ENCODE data around the gene PMF1. TPM values are rescaled to one million over a fixed set of nuclear protein-coding genes. Genes with fewer than 3 reads are reported as not detected.

PMF1 gene
- total RNA-seq, 2 donors from 2014 or later: 64.6 to 125 TPM

GRCh38 chr1:156241311-156241811, 28.6 kb downstream of the PMF1 start:
- Histone ChIP-seq H3K9me3 (no peaks in the 10 kb centered on the region), H3K4me1 (replicated peaks) (no peaks in the 10 kb centered on the region), H3K4me3 (no peak overlapping the region), H3K27me3 (replicated peaks; ENCODE audit: insufficient read depth) (no peaks in the 10 kb centered on the region), H3K27ac (no peak overlapping the region), H3K36me3 (peaks cover under 1 to 8% of the 10 kb centered on the region in 2 donors)
- no peak for TF ChIP-seq POLR2A (IDR thresholded peaks at IDR 0.05)
- TF ChIP-seq POLR2AphosphoS5 (IDR thresholded peaks at IDR 0.05): no peak
- TF ChIP-seq CTCF (IDR thresholded peaks at IDR 0.05): no peak
- intact Hi-C loops (cut with DNase I): no loop called here
- WGBS: 60% methylated on average over 15 of the region's 15 CpGs
- DNase-seq (ENCODE audit: low spot score): no peak

GRCh38 chr1:156241926-156242325, 29.1 kb downstream of the PMF1 start, which contains the start of gene BGLAP:
Gene BGLAP, plus strand, starts transcription at chr1:156242184. Its CDS starts 48 bp downstream, at chr1:156242232.
- TF ChIP-seq POLR2AphosphoS5 (IDR thresholded peaks at IDR 0.05): no peak
- no peak for TF ChIP-seq CTCF (IDR thresholded peaks at IDR 0.05)
- no peak for TF ChIP-seq POLR2A (IDR thresholded peaks at IDR 0.05)
- intact Hi-C loops (cut with DNase I): no loop called here
- H3K4me1 ChIP-seq (replicated peaks): no peaks in the 10 kb centered on the region
- H3K36me3 ChIP-seq: peaks cover 0 to 4% of the 10 kb centered on the region in 2 donors
- 86% methylated on average over 14 of the region's 14 CpGs for WGBS
- no peak within 1 kb of the TSS for H3K27ac ChIP-seq
- DNase-seq (ENCODE audit: low spot score): no peak
- no peak within 1 kb of the TSS for H3K4me3 ChIP-seq
- H3K9me3 ChIP-seq: no peaks in the 10 kb centered on the region
- no peaks in the 10 kb centered on the region for H3K27me3 ChIP-seq (replicated peaks; ENCODE audit: insufficient read depth)

- TF ChIP-seq POLR2A (IDR thresholded peaks at IDR 0.05) (no peak), CTCF (IDR thresholded peaks at IDR 0.05) (no peak), POLR2AphosphoS5 (IDR thresholded peaks at IDR 0.05) (no peak)
- peaks cover 0 to 4% of the 10 kb centered on the region in 2 donors for H3K36me3 ChIP-seq
- DNase-seq (ENCODE audit: low spot score): no peak
- no peaks in the 10 kb centered on the region for H3K4me1 ChIP-seq (replicated peaks)
- H3K27me3 ChIP-seq (replicated peaks; ENCODE audit: insufficient read depth): no peaks in the 10 kb centered on the region
- H3K27ac ChIP-seq: no peak overlapping the region
- intact Hi-C loops (cut with DNase I): no loop called here
- no peaks in the 10 kb centered on the region for H3K9me3 ChIP-seq
- WGBS: 62% methylated on average over 10 of the region's 10 CpGs
- no peak overlapping the region for H3K4me3 ChIP-seq
Measured at GRCh38 chr1:156242738-156243137, 29.9 kb downstream of the PMF1 start.

GRCh38 chr1:156244126-156244525, 31.3 kb downstream of the PMF1 start:
- Histone ChIP-seq H3K9me3 (no peaks in the 10 kb centered on the region), H3K36me3 (no peaks in the 10 kb centered on the region), H3K4me3 (no peak overlapping the region), H3K27ac (no peak overlapping the region), H3K4me1 (replicated peaks) (no peaks in the 10 kb centered on the region), H3K27me3 (replicated peaks; ENCODE audit: insufficient read depth) (no peaks in the 10 kb centered on the region)
- intact Hi-C loops (cut with DNase I): no loop called here
- no peak for DNase-seq (ENCODE audit: low spot score)
- WGBS: 91% methylated on average over 2 of the region's 2 CpGs
- no peak for TF ChIP-seq POLR2A (IDR thresholded peaks at IDR 0.05)
- no peak for TF ChIP-seq CTCF (IDR thresholded peaks at IDR 0.05)
- TF ChIP-seq POLR2AphosphoS5 (IDR thresholded peaks at IDR 0.05): no peak

GRCh38 chr1:156244712-156245111, 31.9 kb downstream of the PMF1 start:
- 84% methylated on average over 17 of the region's 17 CpGs for WGBS
- DNase-seq (ENCODE audit: low spot score): no peak
- TF ChIP-seq CTCF (IDR thresholded peaks at IDR 0.05) (no peak), POLR2A (IDR thresholded peaks at IDR 0.05) (no peak), POLR2AphosphoS5 (IDR thresholded peaks at IDR 0.05) (no peak)

More at GRCh38 chr1:156244712-156245111, 31.9 kb downstream of the PMF1 start:
- no peak overlapping the region for H3K4me3 ChIP-seq
- no peaks in the 10 kb centered on the region for H3K4me1 ChIP-seq (replicated peaks)
- intact Hi-C loops (cut with DNase I): no loop called here
- no peaks in the 10 kb centered on the region for H3K36me3 ChIP-seq
- no peak overlapping the region for H3K27ac ChIP-seq
- no peaks in the 10 kb centered on the region for H3K9me3 ChIP-seq
- H3K27me3 ChIP-seq (replicated peaks; ENCODE audit: insufficient read depth): no peaks in the 10 kb centered on the region

Data from prostate gland (tissue), 2 donors.